HG02571 (cell line): ENCODE data around the gene SLC2A6.
"Not testable (repeated sequence)": the region's sequence is repeated elsewhere in the genome, so short reads cannot be mapped to it uniquely, and the experiment has no call there.

Source experiments
- ATAC-seq: cut with Tn5 transposase; IDR thresholded peaks from one replicate; pipeline ENCODE4 v1.9.1; 2021; ENCODE audit warnings: mild to moderate bottlenecking, moderate library complexity; ENCODE audit not compliant: unreplicated experiment

Gene SLC2A6

DNA sequence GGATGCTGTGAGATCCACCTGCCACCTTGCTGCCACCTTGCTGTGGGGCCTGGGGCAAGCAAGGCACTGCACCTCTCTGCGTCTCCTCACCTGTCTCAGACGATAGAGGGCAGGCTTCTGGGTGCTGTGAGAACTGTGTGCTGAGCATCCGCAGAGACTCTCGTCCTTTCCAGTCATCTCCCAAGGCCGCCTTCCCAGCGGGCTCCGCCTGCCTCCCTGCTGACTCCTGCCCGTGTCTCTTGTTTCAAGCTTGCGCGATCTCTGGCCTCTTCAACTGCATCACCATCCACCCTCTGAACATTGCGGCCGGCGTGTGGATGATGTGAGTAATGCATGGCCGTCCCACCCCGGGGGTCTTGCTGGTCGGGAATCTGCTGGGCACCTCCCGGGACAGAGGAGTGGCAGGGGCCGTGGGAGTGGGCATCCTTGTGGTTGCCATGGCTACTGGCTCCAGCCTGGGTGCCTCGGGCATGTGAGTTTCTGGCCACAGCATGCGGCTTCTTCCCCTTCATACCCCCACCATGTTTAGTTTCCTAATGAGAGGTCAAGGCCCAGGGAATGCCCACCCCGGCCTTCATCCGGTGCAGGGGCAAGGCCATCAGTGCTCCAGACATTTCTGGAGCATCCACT, 15.6 kb downstream of the SLC2A6 start:
- no peak for ATAC-seq

DNA sequence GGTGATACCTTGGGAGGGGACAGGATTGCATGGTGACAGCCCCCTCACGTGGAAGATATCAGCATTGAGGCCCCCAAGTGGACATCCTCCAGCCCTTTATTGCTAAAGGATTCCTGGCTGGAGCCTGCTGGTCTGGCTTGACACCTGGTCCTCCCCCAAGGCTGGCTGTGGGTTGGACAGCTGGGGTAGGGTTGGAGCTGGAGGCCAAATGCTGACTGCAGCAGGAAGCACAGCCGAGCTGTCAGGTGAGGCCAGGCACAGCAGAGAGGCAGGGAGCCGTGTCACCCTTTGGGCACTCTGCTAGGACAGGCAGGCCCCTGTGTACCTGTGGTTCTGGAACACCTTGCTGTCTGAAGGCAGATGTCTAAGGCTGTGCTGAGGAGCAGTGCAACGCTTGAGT, 16.9 kb downstream of the SLC2A6 start:
- ATAC-seq: no peak

DNA sequence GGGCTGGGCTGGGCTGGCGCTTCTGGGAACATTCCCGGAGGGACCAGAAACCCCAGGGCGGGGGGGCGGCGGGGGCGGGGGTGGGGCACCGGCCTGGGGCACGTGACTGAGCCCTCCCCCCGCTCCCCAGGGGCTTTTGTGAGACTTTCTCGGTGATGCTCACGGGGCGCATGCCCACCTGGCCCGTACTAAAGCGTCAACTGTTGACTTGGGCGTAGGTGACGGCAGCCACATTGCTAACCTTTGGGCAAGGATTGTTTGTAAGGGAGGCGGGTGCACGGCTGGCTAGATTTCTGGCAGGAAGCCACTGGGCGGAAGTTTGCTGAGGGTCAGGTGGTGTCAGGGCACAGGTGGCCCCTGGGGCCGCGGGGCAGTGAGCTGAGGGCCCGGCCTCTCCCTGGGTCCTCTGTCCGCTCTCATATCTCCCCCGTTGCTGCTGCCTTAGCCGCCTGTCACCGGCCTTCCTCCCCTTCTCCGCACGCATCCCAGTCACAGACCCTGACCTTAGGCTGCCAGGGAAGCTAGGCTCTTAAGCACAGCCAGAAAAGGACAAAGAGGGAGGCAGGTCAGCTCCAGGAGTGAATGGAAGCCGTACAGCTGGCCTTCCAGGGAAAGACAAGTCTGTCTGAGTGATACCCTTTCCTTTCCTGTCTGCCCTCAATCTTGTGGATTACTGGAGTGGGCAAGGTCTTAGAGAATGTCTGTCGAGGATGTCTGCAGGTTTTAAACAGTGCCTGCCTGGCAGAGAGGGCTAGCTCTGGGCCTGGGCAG, 18.3 kb downstream of the SLC2A6 start:
- peak; percentile 19 for ATAC-seq

DNA sequence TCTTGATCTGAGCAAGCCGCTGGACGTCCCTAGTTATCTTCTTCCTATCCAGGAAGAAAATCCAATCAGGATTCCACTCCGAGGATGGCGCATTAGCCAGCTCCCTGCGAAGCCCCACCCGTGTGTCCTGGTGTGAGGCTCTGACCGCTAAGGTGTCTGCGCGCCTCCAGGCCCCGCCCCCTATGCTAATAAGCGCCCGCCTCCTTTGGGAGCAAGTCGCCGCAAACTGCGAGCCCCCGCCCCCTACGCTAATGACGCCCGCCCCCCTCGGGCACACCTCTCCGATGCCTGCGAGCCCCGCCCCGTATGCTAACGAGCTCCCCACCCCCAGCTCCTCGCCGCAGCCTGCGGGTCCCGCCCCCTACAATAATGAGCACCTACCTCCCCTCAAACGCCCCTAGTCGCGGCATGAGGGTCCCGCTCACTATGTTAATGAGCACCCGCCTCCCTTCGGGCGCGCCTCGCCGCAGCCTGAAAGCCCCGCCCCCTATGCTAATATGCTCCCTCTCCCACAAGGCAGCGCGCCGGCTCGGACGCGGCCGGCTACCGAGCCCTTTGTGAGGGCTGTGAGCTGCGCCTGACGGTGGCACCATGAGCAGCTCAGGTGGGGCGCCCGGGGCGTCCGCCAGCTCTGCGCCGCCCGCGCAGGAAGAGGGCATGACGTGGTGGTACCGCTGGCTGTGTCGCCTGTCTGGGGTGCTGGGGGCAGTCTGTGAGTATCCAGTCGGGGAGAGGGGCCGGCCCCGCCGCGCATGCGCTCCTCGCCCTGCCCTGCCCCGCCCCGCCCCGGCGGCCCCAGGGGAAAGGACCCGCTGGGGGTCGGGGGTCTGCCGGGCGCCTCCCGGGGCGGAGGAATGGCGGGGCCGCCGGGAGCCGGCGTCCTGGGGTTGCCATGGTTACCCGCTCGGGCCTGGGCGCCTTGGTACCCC, 19.2 kb downstream of the SLC2A6 start, which contains the start of gene CACFD1:
CACFD1 (plus strand) TSS at position 503 of the 929 bp plus-strand sequence; CDS start at position 592, 89 bp downstream.
- peak; percentile 70 for ATAC-seq

DNA sequence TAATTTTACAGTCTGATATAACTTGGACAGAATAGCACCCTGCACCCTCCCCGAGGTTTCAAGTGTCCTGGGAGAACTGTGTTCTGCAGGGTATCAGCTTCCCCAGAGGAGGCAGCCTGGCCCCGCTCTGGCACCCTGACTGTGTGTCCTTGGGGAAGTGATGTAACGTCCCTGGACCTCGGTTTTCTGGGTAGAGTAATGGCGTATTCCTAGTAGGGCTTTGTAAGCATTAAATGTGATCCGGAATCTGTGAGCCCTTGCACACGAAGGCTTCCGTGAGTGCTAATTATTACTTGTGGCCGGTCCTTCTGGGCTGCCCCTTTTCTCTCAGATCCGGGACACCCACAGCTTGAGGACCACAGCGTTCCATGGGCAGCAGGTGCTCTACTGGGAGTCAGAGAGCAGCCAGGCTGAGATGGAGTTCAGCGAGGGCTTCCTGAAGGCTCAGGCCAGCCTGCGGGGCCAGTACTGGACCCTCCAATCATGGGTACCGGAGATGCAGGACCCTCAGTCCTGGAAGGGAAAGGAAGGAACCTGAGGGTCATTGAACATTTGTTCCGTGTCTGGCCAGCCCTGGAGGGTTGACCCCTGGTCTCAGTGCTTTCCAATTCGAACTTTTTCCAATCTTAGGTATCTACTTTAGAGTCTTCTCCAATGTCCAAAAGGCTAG, 20.1 kb downstream of the SLC2A6 start:
- no peak for ATAC-seq

DNA sequence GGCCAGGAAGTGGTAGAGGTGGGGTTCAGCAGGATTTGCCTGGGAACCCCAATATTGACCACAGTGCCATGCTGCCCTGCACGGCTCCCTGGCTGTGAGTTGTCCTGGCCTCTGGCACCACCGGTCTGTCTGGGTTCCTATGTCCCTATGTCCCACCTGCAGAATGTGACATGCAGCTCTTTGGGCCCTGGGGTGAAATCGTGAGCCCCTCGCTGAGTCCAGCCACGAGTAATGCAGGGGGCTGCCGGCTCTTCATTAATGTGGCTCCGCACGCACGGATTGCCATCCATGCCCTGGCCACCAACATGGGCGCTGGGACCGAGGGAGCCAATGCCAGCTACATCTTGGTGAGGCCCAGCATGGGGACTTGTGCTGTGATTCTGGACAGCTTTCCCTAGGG, 21.2 kb downstream of the SLC2A6 start:
- ATAC-seq: no peak

DNA sequence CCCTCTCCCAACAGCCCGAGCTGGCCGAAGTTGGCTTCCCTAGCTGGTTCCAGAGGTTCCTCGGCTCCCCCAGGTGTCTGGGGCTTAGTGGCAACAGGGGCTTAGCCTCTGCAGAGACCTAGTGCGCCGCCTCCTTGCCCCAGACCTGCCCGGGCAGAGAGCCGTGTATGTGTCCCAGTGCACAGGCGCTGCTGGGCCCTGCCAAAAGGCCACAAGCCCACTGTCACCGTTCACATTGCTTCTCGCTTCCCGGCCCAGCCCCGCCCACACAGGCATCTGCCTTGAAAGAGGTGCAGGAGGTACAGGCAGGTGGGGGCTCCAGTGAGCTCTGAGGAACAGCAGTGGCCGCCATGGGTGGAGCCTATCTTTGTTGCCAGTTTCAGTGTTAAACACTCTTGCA, 21.7 kb downstream of the SLC2A6 start:
- ATAC-seq: no peak

DNA sequence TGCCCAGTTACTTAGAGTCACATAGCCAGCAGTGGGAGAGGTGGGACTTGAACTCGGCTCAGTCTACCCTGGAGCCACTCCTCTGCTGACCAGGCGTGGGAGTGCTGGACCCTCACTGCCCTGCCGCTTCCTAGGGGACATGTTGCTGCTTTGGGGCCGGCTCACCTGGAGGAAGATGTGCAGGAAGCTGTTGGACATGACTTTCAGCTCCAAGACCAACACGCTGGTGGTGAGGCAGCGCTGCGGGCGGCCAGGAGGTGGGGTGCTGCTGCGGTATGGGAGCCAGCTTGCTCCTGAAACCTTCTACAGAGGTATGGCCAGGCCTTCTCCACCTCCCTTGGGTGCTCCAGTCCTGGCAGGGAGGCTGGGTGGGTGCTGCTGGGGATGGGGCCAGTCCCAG, 22.5 kb downstream of the SLC2A6 start:
- no peak for ATAC-seq

DNA sequence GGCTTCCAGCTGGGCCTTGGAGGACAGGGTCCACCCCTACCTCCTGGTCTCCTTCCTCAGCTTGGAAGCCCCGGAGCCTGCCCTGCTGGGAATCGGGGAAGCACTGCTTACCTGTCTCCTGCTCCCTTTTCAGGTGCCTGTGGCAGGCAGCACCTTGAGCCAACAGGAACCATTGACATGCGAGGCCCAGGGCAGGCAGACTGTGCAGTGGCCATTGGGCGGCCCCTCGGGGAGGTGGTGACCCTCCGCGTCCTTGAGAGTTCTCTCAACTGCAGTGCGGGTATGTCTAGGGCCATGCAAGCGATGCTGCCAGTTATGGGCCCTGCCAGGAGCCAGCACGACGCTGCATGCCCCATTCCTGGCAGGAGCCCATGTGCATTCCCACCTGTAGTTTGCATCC, 23.0 kb downstream of the SLC2A6 start:
- ATAC-seq: no peak

DNA sequence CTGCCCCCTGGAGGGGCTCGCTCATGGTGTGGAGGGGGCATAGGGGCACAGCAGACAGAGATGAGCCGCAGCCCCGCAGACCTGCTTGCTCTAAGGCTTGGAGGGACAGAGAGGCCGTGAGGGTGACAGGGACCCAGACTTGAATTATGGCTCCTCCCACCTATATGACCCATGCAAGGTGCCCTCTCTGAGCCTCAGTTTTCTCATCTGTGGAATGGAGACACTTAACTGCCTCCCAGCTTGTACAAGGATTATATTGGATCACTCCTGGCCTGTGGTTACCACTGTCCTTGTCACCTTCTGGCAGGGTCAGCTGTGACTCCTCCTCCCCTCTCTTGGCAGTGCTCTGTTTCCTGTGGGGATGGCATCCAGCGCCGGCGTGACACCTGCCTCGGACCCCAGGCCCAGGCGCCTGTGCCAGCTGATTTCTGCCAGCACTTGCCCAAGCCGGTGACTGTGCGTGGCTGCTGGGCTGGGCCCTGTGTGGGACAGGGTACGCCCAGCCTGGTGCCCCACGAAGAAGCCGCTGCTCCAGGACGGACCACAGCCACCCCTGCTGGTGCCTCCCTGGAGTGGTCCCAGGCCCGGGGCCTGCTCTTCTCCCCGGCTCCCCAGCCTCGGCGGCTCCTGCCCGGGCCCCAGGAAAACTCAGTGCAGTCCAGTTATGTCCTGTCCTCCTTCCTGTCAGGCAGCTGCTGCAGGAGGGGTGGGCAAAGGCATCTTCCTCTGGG, 23.8 kb downstream of the SLC2A6 start:
- ATAC-seq: no peak

DNA sequence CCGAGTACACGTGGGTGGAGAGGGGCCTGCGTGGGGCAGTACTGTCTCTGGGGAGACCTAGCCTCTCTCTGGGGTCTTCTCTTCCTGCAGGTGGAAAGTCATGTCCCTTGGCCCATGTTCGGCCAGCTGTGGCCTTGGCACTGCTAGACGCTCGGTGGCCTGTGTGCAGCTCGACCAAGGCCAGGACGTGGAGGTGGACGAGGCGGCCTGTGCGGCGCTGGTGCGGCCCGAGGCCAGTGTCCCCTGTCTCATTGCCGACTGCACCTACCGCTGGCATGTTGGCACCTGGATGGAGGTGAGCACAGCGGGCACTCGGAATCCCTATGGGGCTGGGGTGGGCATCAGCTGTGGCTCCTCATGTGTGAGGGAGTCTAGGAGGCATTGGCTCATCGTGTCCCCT, 24.6 kb downstream of the SLC2A6 start:
- ATAC-seq: no peak

DNA sequence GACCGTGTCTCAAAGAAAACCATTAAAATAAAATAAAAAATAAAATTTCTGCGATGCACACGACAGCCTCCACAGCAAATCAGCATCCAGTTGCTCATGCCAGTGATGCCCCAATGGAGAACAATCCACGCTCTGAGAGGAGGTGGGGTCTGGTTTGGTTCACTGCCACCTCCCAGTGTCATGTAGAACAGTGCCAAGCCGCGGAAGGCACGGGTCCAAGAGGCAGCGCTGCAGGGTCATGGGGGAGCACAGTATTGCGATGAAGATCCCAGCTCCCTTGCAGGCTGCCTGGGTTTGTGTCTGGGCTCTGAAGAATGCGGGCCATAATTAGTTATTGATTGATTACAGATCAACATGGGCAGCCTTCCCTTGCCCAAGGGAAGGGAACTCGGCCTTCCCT, 25.2 kb downstream of the SLC2A6 start:
- ATAC-seq: no peak

DNA sequence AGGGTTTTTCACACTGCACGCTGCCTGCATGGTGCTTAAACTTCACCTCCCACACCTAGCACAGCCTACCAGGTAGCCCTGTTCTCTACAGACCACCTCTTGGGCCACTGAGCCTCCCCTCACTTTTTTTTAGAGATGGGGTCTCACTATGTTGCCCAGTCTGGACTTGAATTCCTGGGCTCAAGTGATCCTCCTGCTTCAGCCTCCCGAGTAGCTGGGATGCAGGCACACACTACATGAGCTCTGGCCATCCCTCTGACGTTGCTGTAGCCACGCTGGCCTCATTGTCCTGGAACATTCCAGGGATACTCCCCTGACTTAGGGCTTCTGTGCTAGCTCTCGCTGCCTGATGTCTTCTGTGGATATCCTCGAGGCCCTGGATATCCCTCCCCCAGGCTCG, 26.3 kb downstream of the SLC2A6 start:
- no peak for ATAC-seq

DNA sequence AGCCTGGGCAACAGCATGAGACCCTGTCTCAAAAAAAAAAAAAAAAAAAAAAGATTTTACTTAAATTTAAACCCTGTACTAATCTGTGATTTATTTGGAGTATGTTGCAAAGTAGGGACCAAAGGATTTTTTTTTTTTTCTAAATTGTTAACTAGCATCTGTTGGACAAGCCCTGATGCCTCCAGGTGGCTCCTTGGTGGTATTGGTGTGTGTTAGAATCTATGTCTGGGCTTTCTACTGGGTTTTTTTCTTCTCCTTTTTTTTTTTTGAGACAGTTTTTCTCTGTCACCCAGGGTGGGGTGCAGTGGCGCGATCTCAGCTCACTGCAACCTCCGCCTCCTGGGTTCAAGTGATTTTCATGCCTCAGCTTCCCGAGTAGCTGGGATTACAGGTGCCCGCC, 27.0 kb downstream of the SLC2A6 start:
- ATAC-seq: not testable (repeated sequence)

DNA sequence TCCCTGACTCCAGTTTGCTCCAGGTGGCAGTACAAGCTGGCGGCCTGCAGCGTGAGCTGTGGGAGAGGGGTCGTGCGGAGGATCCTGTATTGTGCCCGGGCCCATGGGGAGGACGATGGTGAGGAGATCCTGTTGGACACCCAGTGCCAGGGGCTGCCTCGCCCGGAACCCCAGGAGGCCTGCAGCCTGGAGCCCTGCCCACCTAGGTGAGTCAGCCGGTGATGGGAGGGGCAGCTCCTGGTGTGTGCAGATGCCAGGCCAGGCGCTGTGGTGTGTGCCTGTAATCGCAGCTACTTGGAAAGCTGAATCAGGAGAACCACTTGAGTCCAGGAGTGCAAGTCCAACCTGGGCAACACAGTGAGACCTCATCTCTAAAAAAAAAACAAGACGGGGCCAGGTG, 29.1 kb downstream of the SLC2A6 start:
- ATAC-seq: no peak

DNA sequence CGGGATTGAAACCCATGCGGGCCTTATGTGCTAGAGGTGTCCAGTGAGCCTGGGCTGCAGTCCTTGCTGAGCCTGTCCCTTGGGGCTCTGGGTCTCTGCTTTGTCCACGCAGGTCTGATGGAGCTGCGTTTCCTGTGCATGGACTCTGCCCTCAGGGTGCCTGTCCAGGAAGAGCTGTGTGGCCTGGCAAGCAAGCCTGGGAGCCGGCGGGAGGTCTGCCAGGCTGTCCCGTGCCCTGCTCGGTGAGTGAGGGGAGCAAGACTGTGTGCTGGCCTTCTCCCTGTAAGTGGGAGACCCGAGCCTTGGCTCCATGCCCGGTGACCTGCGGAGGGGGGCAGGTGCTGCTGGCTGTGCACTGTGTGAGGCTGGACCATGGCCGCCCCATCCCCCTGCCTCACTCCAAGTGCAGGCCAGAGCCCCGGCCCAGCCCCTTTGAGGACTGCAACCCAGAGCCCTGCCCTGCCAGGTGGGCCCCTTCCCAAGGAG, 30.4 kb downstream of the SLC2A6 start:
- ATAC-seq: no peak

DNA sequence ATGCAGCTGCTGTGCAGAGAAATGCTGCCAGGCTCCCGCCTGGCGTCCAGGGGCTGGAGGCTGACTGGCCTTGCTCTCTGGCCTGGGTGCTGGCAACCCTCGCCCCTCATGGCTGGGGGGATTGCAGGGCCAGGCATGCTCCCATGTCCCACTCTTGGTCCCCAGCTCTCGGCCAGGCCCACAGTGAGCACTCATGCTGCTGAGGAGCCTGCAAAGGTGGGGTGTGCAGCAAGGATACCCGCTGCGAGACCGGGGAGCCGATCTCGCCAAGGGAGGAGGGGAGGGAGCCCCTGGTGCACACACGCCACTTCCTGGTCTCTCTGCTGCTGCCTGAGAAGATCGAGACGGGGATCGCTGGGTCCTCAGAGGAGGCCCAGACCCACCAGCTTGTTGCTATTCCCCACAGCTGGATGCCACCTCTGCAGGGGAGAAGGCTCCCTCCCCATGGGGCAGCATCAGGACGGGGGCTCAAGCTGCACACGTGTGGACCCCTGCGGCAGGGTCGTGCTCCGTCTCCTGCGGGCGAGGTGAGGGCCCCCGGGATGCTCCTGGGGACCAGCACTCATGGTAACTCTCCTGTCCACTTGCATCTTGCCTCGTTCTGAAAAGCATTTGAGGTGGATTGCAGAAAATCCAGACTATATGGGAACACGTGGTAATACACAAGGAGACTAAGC, 33.5 kb downstream of the SLC2A6 start:
- no peak for ATAC-seq

DNA sequence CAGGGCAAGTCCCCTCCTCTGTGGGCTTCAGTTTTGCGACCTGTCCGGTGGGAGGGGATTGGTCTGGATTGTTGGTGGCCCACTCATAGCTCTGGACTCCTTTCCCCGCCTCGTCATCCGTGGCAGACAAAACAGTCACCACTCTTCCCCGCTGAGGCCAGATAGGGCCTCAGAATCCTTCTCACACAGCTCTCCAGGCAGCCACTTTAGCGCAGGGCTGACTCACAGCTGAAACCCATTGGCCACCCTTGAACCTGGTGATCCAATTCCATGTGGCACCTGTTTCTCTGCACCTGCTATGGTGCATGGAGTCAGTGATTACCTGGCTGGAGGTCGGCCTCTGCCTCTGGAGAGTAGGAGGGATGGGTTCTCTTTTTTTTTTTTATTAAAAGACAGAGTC, 34.9 kb downstream of the SLC2A6 start:
- no peak for ATAC-seq

DNA sequence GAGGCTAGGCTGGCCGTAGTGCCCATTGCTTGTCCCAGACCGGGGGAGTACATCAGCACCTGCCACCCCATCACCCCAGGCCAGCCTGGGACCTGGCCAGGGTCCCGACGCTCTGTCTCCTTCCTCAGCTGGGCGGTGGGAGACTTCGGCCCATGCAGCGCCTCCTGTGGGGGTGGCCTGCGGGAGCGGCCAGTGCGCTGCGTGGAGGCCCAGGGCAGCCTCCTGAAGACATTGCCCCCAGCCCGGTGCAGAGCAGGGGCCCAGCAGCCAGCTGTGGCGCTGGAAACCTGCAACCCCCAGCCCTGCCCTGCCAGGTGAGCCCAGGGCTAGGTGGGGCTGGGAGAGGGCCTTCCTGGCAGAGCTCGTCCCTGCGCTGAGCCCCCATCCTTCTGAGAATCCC, 35.7 kb downstream of the SLC2A6 start:
- ATAC-seq: no peak

DNA sequence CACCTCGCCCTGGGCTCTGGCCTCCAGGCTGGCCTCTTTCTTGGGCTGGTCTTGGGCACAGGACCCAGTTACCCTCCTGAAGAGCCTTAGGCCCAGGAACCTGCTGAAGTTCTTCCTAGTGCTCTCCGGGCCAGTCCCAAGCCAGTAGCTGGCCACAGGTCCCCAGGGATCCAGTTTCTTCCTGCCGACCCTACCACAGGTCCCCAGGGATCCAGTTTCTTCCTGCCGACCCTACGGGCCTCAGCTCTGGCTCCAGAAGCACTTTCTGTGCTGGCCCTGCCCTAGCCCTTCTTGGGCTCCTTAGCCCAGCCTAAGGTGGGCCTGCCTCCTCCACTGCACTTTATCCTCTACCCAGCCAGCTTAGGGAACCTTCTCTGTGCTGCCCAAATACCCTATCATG, 37.3 kb downstream of the SLC2A6 start:
- no peak for ATAC-seq
